Fibroblast of peridontal ligament (primary cell): ENCODE results near the gene PODN.

Experiments
- DNase-seq: peaks from one replicate; pipeline ENCODE4 v3.0.0-alpha.2; 2010; ENCODE audit errors: extremely low read depth

Gene PODN

DNA sequence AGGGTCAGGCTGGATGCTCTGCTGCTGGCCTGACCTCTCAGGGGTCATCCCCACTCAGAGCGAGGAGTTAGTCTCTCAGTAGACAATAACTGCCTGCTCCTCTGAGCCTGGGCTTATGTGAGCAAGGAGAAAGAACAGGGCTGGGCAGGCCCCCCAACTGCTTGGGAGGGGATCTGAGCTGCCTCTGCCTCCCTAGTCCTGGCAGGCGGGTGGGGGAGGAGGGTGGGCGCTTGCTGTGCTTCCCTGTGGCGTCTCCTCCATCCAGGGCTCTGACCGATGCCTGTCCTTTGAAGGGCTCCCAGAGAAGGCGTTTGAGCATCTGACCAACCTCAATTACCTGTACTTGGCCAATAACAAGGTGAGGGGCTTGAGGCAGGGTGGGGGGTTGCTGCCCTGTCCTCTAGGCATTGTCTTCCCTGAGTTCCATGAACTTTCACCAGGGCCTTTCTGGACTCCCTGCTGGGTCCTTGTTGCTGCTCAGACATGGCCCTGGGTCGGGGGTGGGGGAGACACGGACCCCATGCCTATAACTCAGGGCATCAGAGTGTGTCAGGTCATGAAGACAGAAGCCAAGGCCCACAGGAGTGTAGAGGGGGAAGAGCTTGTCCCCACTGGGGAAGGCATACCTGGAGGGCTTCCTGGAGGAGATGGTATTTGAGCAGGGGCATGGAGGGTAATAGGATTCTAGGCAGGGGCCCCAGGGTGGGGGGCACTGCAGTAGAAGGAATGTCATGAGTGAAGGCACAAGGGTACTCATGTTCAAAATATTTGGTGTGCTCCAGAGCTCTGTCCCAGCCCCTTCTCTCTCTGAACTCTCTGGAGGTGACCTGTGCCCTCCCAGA is 12.5 kb downstream of the PODN start:
- DNase-seq: no peak

DNA sequence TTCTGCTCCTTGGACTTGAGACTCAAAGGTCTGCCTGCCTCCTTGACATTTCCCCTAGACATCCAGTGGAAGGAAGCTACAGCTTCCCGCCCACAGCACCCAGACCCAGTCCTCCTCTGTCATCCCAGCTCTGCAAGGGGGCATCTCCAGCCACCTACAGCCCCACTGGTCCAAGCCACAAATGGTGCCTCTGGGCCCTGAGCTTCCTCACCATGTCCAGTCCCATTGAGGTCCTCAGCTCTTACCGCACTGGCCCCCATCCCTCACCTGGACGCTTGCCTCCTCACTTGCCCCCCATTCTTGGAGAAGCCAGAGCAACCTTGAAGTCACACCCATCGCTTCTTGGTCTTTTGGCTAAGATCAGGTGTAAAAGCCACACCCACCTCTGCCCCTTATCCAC is 13.2 kb downstream of the PODN start:
- DNase-seq: no peak

DNA sequence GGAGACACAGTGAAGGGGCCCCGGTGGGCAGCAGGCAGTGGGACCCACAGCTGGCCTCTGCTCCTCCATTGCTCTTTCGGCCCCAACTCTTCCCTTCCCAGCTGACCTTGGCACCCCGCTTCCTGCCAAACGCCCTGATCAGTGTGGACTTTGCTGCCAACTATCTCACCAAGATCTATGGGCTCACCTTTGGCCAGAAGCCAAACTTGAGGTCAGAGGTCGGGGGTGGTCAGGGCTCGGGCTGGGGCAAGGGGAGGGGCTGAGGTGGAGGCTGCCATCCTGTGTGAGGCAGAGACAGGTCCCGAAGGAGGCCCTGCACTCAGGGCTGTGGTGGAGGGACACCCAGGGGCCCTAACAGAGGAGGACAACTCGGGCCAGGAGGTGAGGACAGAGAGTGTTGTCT is 13.7 kb downstream of the PODN start:
- no peak for DNase-seq

DNA sequence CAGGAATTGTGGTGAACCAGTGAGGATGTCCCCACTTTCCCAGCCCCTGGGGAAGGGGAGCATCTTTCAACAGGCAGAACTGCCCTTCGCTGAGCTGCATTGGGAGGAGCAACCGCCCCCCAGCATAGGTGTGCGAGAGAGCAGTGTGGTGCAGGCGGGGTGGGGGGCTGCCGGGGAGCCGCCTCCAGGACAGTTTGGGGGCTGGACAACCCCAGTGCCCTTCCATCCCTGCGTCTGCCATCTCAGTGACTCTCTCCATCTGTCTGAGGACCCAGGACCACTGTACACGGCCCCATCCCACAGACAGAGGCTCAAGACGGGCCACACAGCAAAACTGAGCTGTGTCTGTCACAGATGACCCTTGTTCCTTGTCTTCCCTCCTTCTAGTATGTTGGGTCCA is 14.2 kb downstream of the PODN start:
- no peak for DNase-seq

DNA sequence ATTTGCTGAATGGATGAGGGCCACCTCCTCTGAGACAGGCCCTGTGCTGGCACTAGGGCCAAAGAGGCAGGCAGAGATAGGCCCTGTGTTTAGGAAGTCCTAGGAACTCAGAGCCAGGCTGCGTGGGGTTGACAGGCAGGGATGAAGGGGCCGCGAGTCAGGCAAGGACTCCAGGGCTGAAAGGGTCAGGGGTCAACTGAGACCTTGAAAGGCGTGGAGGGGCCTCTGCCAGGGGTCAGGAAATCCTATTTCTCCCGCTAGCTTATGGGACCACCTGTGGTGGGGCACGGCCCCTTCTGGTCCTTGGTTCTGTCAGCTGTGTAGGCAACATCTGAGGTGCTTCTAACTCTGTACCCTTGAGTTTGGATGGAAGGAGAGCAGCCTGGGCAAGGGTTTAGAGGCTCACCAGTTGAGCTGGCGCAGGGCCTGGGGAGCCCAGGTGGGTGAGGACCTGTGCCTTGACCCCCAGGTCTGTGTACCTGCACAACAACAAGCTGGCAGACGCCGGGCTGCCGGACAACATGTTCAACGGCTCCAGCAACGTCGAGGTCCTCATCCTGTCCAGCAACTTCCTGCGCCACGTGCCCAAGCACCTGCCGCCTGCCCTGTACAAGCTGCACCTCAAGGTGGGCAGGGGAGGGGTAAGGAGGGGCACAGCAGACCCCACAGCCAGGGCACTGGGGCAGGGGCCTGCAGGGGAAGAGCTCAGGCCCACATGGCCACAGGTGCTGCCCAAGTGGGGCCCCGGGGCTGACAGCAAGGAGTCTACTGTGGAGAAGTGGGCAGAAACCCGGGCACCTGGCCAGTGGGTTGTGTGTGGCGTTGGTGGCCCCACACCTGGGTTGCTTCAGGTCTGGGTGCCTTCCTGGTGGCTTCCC is 14.9 kb downstream of the PODN start:
- DNase-seq: no peak

DNA sequence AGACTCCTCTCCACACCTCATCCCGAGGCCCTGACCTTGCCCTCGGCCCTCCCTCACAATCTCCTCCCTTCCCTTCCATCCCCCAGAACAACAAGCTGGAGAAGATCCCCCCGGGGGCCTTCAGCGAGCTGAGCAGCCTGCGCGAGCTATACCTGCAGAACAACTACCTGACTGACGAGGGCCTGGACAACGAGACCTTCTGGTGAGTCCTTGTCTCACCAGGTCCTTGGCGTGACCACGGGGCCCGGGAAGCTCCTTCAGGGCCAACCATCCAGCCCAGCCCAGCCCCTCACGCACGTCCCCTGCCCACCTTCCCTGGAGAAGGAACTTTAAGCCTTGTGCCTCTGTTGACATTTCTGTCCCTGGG is 15.6 kb downstream of the PODN start:
- DNase-seq: no peak

DNA sequence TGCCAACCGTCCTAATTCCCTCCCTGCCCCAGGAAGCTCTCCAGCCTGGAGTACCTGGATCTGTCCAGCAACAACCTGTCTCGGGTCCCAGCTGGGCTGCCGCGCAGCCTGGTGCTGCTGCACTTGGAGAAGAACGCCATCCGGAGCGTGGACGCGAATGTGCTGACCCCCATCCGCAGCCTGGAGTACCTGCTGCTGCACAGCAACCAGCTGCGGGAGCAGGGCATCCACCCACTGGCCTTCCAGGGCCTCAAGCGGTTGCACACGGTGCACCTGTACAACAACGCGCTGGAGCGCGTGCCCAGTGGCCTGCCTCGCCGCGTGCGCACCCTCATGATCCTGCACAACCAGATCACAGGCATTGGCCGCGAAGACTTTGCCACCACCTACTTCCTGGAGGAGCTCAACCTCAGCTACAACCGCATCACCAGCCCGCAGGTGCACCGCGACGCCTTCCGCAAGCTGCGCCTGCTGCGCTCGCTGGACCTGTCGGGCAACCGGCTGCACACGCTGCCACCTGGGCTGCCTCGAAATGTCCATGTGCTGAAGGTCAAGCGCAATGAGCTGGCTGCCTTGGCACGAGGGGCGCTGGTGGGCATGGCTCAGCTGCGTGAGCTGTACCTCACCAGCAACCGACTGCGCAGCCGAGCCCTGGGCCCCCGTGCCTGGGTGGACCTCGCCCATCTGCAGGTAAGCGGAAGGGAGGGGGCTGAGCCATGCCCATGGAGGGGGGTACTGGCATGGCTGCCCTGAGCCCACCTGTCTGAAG is 16.5 kb downstream of the PODN start:
- DNase-seq: no peak

DNA sequence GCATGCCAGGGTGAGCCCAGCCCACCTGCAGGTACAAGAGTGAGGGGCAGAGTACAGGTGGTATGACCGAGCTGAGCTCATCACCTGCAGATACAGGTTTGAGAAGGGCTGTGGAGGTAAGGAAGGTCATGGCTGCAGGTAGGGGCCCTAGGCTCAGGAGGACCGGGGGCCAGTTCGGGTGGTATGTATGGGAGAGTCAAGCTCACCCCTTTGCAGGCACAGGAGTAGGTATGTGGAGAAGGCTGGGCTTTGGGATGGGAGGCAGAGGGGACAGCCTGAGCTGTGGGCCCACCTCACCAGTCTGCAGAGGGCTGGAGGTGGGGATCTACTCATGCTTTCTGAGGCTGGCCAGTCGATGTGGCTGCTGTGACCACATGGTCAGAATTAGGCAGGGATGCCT is 17.2 kb downstream of the PODN start:
- no peak for DNase-seq

DNA sequence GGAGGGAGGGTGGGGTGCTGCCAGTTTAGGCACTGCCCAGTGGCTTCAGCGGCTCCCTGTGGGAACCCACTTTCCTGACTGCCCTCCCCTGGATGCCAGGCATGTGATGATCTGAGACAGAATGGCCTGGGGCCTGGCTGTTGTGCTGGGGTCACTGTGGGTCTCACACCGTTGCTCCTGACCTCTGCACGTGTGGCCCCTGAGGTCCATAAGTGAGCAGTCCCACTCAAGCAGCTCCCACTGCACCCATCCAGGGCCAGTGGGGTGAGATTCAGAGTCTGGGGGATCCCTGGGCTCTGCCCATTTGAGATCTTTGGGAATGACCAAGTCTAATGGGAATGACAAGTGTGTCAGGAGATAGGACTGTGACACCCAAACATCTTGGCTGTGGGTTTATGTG is 18.0 kb downstream of the PODN start:
- no peak for DNase-seq

DNA sequence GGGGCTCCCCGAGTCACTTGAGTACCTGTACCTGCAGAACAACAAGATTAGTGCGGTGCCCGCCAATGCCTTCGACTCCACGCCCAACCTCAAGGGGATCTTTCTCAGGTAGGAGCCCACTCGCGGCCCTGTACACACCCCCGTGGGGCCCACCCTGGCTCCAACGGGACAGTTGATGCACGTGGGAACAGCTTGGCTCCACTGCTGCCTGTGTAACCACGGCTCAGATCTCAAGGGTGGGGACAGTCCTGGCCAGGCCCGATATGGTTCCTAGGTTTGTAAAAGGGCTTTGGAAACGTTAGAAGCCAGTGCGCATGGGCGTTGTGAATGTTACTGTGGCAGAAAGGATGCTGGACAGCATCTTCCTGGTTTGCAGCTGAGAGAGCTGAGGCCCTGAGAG is 18.8 kb downstream of the PODN start:
- DNase-seq: no peak

DNA sequence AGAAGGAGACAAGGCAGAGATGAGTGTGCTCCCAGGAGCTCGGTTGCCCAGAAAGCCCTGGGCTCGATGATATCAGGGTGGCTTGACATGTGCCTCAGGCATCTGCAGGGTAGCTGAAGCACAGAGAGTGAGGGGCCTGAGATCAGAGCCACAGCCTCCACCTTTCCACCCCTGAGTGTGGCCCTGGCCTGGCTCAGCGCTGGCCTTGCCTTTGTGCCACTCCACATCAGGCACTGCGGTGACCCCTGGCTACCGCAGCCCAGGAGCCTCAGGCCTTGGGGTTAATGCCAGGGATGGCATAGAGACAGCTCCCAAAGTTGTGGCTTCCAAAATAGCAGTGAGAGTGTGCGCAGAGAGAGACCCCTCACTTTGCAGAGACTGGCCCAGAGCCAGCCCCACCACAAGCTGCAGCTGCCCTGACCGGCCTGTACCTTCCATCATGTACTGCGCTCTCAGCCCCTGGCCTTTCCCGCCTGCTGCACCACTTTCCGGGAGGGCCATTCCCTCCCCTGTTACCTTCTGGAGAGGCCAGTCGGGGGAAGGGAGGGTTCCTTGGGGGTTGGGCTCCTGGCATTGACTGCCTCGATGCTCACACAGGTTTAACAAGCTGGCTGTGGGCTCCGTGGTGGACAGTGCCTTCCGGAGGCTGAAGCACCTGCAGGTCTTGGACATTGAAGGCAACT is 19.5 kb downstream of the PODN start:
- DNase-seq: no peak

DNA sequence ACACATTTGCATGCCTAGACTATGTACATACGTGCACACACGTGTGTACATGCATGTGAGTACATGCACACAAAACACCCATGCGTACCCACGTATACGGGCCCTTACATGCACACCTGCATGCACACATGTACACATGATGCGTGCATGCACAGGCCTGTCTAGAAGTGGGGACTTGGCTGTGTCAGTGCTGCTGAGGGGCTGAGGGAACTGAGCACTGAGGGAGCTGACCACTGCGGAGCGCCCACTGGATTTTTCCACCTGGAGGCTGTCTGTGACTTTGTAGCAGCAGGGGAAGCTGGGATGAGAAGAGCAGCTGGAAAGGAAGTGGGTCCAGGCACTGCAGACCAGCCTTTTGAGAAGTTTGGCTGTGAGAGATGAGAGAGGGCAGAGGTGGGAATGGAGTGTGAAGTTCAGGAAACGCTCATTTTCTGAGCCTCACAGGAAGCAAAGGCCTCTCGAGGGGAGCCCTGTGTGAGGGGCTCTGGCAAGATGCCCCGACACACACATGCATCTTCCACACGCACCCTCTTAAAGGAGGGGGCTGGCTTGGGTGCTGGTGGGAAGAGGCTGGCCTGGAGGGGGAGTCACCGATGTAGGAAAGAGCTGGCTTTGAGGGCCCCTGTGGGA is 20.9 kb downstream of the PODN start:
- no peak for DNase-seq

DNA sequence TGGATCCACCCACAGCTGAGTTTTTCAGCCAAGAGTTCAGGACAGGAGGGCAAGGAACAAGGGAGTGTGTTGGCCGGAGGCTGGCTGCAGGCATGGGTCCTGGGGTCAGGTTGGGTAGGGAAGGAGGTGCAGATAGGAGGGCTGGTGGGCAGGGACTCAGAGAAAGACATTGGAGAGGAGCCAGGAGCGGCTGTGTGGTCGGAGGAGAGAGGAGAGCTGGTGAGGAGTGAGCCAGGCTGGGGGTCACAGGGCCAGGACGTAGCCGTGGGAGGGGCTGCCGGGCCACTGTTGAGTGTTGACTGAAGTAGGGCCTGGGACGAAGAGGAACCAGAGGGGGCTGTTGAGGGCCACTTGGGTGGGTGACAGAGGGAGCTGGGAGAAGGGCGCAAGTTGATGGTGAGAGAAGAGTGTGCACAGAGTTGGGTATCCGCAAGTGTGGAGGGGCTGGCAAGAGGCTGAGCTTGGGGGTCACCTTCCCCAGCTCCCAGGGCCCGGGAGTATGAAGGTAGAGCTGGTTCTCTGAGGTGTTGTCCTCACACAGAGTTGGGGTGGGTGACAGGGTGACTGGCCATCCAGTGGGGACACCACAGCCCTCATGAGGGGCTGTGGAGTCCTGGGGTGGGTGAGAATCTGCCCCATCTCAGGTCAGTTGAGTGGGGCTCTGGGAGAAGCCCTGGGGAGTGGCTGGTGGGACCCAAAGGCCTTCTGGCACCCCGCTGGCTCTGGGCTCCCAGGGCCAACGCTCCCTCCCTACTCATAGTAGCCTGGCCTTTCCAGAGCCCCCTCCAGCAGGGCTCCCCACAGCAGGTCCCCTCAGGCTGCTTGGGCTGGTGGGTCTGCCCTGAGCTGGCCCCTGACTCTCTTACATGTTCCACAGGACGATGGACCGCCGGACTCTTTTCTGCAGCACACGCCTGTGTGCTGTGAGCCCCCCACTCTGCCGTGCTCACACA is 21.9 kb downstream of the PODN start:
- no peak for DNase-seq

DNA sequence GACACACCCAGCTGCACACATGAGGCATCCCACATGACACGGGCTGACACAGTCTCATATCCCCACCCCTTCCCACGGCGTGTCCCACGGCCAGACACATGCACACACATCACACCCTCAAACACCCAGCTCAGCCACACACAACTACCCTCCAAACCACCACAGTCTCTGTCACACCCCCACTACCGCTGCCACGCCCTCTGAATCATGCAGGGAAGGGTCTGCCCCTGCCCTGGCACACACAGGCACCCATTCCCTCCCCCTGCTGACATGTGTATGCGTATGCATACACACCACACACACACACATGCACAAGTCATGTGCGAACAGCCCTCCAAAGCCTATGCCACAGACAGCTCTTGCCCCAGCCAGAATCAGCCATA is 22.6 kb downstream of the PODN start:
- DNase-seq: no peak

DNA sequence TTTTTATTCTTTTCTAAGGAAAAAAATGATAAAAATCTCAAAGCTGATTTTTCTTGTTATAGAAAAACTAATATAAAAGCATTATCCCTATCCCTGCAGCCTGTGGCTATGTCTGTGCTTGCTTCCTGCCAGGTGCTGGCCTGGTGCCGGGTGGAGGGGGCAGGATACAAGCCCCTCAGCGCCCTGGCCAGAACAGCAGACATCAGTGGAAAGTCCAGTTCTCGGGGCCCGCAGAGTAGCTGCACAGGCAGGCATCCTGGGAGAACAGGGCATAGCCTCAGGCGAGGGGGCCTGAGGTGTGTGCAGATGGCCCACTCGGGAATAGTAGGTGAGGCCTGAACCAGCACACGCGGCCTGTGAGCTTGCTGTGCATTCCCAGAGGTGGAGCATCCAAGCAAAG is 23.4 kb downstream of the PODN start:
- no peak for DNase-seq

DNA sequence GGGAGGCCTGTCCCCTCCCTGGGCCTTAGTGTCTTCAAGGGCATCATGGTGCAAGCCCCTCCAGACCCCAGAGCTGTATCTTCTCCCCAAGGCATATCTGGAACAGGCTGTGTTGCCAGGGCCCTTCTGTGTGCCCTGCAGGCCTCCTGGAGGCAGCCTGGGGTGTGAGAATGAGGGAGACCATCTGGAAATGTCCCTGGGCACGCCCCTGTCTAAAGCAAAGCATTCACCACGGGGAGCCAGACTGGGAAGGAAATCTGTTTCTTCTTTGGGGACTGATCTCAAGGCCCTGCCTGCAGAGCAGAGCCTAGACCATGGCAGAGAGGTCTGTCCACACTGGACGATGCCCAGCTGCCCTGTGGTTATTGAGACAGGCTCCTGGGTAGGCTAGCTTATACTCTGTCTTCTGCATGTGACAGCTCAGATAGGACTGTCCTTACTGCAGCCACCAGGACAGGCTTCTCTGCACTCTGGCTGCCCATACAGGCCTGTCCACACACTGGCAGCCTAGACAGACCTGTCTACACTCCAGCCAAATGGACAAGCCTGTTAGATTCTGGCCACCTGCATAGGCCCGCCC is 24.6 kb downstream of the PODN start:
- no peak for DNase-seq

DNA sequence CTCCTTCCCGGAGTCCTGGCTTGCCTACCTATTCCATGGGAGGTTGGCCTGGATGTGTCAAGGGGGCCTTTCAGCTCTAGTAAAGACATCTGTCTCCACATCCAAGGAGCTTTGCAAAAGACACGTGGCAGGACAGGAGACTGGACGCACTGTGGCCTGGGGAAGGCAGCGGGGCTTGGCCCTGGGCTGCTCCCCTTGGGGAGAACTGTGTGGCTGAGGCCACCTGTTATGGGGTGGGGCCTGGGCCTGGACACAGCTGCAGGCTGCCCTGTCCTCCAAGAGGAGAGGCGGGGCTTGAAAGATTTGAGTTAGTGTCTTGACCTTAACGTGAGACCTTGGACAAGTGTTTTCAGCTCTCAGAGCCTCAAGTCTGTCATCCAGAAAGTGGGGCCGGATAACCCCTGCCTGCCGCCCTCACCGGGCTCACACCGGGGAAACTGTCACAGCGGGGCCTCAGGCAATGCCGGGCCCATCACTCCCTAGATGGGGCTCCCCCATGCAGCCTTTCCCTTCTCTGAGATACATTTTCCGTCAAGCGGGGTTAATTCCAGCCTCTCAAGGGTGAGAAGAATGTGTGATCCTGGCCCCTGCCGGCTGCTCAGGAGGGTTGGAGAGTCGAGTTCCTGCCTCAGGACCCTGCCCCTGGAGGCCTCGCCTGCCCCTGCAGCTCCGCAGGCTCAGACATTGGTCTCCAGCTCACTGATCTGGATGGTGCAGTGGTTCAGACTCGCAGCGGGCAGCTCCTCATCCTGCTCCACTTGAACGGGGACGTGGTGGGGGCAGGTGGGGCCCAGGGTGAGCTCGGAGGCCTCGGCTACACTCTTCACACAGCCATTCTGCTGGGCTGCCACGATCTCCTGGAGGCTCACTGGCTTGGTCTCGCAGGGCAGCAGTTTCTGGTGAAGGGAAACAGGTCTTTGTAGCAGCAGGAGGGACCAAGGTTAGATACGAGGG is 25.6 kb downstream of the PODN start:
- DNase-seq: no peak

DNA sequence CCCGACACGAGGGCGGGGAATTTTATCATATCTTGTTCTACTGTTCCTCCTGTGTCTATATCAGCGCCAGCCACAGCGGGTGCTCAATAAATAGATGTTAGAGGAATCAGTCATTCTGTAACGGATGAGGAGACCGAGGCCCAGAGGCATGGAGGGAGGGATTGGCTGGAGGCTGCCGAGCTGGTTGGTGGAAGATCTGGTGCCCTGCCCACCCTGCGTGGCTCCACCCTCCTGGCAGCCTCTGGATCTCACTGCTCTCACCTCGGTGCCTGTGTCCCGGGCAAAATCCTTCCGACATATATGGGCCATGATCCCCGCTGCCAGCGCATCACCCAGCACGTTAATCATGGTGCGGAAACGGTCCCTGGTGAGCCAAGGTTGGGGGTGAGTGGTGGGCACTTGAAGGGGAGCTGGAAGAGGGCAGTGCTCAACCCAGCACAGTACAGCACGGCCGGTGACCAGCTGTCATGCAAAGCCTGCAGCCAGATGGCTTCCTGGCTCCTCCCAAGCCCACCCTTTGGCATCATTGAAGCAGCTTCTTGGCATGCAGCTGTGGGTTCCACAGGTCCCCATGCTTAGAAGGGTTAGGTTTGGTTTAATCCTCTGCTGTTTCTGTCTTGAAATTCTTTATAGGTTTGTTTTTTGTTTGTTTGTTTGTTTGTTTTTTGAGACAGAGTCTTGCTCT is 26.7 kb downstream of the PODN start:
- DNase-seq: no peak
